HG03159 (cell line): ENCODE measurements around the gene SART3.
"Not testable (repeated sequence)": the region's sequence is repeated elsewhere in the genome, so short reads cannot be mapped to it uniquely, and the experiment has no call there.

Experiments used
- ATAC-seq: cut with Tn5 transposase; IDR thresholded peaks from one replicate; pipeline ENCODE4 v1.9.1; 2021; ENCODE audit warnings: mild to moderate bottlenecking, moderate library complexity; ENCODE audit not compliant: unreplicated experiment

Gene SART3

DNA sequence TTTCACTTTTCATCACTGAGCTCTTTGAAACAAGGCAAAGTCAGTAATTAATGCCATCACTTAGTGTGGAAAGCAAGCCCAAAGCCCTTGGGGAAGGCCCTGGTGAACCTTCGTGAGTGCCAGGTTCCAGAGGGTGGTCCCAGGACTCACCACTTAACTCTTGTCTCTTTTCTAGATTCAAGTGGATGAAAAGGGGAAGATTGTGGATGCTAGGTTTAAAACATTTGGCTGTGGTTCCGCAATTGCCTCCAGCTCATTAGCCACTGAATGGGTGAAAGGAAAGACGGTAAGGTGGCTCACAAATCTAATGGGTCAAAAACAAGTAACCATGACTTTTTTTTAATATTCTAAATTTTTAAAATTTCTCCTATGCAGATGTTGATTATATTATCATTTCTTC lies 4.2 kb upstream of the SART3 start:
- ATAC-seq, result no peak

DNA sequence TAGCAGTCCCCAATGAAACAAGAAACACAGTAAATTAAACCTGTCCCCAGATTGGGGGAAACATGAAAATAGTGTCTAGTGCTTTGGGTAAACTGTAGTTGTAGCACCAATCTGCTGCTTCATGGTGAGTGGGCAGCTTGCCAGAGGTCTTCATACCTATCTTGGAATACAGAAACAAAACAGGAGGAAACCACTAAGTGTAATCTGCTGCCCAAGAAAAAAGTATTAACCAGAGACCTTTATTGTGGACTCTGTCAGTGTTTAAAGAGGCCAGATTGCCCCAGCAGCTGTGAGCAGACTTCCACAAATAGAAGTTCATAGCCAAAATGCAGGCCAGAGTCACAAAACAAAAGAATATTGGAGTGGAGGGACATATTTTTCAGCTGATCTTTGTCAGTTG lies 3.8 kb upstream of the SART3 start:
- ATAC-seq, result no peak

DNA sequence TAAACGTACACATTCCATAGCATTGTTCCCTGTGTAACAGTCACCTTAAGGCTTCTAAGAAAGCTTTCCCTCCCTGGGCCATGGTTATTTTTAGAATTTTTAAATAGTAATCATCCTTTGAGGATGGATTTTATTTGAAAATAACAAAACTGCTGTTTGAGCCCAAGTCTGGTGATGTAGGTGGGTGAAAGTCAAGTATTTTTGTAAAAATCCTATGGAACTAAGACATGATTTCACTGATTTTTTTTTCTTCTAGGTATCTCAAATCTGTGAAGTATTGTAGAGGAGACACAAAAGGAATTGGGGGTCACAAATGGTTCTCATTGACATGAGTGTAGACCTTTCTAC lies 2.8 kb upstream of the SART3 start:
- no peak for ATAC-seq

DNA sequence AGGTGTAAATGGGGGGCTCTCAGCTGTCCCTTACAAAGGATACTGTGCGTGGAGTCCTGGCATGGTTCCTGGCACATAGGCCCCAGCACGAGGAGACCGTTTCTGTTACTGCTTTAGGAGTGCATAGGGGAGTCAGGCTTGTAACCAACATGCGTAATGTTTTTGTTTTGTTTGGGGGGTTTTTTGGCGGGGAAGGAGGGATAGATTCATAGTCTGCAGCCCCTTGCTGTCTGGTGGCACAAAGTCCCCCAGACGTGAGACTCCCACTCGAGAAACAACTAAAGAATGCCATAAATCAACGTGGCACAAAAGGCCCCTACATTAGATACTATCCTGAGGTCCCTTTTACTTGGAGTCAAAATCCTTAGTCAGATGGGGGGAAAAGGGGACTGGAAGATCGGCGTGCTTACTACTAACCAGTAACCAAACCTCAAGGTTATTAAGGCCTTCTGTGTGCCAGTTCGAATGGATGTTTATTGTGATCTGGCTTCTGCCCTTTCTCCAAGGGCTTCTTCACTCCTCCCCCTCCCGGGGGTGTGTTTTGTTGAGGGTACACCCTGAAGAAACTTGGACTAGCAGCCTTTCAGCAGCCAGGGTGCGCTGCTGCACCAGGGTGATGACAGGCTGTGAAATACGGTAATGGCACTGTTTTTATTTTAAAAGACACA lies 2.3 kb upstream of the SART3 start:
- peak; percentile 36 for ATAC-seq

DNA sequence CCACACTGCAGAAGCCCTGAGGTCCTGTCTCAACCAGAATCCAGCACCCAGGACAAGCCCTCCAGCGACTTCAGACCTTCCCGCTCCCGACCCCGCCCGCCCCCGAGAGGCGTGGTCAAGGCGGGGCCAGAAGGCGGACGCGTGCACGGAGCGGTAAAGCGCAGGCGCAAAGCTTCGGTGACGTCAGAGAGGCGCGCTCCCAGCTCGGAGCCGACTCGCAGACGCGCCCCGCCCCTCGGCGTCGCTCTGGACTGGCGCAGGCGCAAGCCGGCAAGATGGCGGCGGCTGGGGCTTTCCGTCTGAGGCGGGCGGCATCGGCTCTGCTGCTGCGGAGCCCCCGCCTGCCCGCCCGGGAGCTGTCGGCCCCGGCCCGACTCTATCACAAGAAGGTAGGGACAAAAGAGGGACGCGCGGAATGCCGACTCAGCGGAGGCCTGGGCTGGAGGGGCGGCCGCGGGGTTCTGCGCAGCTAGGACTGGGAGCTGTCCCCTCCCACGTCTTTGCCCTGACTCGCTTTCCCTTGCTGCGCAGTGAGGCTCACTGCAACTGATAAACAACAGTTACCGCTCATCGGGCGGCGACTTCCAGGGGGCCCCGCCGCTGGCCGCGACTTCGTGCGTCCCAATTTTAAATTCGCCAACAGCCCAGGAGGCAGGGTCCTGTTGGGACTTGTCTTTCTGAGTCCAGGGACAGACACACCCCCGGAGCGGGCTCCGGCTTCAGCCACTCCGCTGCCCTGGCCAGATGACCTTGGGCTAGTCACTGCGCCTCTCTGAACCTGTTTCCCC lies 1.6 kb upstream of the SART3 start, which contains the start of gene ISCU:
ISCU (plus strand) TSS at position 249 of the 788 bp plus-strand sequence; CDS start at position 276, 27 bp downstream.
- peak; percentile 59 for ATAC-seq

DNA sequence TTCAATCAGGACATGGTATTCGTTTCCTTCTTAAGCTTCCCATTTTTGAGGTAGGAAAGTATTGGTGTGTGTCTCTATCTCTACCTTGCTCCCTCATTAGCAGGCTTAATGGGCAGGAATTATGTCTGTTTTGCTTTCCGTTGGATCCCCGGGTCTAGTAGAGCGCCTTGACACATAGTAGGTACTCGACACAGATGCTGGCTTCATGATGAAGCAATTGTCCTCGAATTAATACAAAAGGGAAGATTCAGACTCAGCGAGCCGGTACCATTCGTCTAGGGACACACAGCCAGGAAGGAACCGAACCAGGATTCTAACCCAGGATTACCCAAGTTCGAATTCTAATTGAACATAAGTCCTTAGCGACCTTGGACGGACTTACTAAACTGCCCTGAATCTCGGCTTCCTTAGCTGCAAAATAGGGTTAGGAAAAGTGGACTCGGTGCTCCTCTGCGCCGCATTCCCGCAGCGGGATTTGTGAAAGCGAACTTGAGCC lies 927 bp upstream of the SART3 start:
- no peak for ATAC-seq

DNA sequence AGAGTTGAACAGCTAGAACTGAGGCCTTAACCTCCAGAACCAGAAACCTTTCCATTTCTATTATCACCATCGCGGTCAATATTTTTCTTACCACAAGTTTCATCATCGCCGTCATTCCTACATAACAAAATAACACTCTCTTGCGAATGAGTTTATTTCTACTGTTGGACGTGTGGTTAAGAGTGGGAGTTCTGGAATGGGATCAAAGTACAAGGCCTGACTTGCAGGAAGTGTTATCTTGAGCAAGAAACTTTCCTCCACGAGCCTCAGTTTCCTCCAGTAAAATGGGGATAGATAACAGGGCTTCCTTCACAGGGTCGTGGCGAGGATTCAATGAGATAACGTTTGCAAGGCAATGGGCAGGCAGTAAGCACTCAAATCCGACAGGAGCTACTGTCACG lies 652 bp downstream of the SART3 start:
- no peak for ATAC-seq

DNA sequence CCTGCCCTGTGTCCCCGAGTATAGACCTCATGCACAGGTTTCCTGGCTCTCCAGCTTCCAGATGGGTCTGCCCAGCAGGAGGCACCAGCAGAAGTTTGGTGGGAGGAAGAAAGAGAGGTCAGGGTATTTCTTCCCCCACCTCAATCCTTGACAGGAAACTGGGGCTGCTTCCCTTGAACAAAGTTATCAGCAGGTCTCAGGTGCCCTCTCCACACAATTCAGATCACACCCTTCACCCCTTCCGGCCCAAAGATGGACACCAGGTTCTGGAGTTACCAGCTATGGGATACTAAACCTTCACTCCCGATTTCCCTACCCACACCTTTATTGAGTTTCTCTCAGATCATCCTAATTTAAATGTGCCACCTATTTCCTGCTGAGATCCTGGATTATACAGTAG lies 1.2 kb downstream of the SART3 start:
- ATAC-seq, result no peak

DNA sequence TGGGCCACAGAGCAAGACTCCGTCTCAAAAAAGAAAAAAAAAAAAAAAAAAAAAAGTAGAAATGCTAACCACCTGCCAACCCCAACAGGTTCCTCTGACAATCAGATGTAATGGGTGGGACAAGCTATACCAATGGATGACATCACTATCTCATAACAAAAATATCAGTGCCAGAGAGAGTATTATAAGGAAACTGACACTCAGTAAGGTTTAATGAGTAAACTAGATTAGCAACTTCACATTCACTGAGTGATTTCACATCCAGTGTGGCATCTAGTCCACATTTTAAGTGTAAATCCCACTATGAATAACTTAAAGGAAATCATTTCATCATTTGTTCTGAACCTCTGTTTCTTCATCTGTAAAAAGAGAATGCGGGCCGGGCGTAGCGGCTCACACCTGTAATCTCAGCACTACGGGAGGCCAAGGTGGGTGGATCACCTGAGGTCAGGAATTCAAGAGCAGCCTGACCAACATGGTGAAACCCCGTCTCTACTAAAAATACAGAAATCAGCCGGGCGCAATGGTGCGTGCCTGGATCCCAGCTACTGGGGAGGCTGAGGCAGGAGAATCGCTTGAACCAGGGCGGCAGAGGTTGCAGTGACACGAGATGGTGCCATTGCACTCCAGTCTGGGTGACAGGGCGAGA lies 1.8 kb downstream of the SART3 start:
- ATAC-seq, result no peak

DNA sequence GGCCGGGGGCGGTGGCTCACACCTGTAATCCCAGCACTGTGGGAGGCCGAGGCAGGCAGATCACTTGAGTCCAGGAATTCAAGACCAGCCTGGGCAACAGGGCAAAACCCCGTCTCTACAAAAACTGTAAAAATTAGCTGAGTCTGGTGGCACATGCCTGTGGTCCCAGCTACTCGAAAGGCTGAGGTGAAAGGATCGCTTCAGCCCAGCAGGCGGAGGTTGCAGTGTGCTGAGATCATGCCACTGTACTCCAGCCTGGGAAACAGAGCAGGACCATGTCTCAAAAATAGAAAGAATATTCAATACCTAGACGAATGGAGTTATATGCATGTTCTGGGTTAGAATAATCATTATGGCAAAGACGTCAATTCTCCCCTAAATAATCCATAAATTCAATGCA lies 5.6 kb downstream of the SART3 start:
- not testable (repeated sequence) for ATAC-seq

DNA sequence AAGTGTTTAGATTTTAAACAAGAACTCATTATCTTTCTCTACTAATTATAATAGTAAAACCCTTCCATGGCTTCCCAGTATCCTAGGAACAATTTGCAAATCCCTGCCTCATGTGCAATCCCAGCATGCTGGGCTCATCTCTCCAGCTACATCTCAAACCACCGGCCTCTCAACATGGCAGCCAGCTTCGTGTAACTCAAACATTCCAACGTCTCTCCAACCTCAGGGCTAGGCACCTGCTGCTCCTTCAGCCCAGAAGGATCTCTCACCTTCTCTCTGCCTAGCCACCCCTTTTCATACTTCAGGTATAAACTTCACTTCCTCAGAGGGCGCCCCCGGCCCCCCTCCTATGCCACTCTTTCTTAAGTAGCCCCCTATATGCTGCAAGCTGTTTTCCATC lies 7.2 kb downstream of the SART3 start:
- ATAC-seq, result no peak

DNA sequence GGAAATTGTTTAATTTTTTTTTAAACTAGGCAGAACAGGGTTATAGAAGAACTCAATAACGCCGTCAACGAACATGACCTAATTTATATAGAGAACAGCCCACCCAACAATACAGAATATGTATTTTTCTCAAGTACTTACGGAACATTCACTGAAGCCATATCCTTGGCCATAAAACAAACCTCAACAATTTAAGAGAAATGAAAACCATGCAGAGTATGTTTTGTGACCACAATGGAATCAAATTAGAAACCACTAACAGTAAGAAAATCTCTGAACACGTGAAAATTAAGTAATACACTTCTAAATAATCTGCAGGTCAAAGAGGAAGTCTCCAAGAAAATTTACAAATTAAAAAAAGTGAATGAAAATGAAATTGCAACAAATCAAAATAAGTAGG lies 9.4 kb downstream of the SART3 start:
- ATAC-seq, result no peak

DNA sequence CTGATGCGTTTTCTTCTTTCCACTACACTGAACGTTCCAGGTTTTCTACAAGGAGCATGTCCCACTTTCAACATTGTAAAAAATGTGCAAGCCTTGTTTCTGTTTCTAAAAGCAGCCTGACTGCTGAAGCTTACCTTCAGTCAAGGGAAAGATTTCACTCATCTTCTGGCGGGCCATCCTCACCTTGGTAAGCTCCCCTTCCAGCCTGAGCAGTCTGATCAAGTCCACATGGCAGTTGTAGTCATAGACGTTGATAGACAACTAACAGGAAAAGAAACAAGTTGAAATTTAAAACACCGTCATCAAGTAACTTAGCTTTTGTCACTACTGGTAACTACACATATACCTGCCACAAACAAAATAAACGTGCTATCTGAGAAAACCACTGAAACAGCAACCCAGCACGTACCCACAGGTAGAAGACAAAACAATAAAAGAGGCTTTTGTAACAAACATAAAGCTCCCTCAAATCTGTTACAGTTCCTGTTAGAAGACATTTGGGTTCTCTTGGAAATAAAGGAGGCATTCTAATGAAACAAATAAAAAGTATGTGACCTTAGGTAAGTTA lies 11.9 kb downstream of the SART3 start:
- ATAC-seq, result no peak

DNA sequence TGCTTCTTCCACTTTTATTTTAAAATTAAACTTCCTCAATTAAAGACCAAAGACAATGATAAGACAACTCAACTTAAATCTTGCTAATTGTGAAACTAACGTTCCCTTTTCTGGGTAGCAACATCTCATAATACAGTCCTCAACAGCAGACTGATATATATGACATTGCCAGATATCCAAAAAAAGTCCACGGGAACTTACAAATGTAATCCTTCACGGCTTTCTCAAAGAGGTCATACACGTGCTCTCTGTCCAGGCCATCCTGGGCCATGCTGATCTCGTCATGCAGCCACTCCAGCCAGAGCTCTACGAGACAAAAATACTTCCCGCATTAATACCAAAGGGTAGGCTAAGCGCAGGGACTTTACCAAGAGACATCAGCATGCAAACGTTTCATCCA lies 13.3 kb downstream of the SART3 start:
- no peak for ATAC-seq

DNA sequence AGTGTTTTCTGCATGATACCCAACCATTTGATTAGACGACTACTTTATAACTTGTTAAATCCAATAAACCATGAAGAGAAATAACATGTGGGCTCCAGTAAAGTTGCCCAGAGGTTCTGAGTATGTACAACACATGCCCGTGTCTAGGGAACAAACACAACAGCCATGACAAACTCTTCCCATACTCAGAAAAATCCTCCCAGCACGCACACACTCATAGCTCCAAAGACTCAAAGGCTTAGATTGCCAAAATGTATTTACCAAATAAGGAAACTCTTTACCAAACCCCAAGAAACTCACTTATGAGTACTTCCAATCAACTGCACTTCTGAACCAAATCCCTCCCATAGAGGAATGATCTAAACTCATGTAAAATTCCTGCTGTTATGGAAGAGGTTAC lies 17.3 kb downstream of the SART3 start:
- ATAC-seq, result no peak

DNA sequence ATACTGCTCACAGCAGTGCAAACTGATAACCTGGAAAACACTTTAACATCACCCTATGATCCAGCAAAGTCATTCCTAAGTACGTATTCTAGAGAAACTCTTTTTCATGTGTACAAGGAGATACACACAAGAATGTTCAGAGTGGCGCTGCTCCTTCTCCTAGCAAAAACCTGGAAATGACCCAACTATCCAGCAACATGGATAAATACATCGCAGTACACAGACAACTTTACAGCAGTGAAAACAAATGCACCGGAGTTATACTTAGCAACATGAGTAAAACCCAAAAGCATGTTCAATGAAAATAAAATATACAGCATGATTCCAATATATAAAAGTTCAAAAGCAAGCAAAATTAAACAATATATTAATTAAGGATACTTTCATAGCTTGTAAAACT lies 18.7 kb downstream of the SART3 start:
- no peak for ATAC-seq

DNA sequence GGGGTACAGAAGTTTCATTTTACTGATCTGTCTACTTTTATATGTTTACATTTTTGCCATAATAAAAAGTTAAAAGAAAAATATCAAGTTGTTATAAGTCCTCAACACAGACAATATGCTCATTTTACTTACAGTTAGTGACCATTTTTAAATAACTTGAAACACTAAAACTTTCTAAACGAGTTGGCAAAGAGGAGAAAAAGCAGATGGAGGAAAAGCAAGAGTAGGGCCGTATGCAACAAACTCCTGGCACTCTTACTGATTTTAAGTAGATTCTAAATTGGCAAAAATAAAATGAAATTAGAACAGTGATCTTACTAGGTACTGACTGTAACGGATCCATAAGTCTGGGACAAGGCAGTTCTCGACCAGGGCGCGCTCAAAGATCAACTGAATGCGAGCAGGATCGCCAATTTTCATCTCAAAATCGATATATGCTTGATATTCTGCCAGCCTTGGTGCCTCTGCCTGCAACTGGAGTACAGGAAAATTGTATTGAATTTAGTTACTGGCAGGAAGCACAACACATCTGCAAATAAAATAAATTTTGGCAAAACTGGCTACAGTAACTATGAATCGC lies 22.3 kb downstream of the SART3 start:
- no peak for ATAC-seq

DNA sequence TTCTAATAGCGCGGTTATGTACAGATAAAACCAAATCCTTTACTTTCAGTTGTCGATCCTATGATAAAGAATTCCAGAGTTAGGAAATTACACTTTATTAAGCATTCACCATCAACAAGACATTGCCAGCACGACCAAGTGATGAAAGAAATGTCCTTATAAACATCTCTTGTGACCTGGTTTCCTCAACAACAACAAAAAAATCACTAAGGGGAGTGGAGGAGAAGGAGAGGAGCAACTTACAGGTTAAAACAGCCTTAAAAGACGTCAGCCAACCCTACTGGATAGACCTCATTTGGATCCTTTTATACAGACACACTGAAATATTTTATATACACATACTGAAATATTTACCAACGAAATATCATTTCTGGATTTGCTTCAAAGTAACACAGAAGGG lies 22.8 kb downstream of the SART3 start:
- no peak for ATAC-seq

DNA sequence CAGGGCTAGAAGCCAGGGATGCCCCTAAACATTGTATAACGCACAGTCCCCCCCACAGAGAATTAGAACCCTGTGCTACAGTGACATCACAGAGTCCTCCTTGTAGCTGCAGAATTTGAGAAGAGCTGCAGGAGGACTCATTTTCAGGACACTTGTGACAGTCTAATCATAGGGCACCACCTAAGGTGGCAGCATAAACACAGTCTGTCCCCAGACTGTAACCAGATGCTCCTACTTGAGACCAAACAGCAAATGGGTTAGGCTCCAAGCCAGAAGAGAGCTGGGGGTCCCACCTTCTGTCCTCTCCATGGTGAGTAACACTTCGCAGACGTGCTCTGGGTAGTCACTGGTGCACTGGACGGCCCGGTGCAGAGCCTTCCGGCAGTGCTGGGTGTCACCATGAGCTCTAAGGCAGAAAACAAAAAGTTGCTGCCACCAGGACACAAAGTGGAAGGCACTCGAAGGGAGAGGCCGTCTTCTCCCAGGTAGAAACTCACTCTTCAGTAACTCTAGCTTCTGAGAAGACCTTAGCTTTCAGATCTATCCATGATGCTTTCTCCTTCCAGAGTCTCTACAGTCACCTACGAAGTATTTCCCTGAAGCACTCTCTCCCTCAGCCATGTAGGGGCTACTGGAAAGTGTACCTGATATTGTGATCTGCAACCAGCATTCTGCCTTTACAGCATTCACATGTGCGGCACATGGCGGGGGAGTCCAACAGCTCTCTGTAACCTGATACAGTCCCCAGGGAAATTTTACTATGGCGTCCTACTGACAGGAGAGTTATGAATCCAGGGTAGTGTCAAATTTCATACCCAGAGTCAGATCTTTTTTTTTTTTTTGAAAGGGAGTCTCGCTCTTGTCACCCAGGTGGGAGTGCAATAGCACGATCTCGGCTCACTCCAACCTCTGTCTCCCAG lies 28.8 kb downstream of the SART3 start:
- no peak for ATAC-seq

DNA sequence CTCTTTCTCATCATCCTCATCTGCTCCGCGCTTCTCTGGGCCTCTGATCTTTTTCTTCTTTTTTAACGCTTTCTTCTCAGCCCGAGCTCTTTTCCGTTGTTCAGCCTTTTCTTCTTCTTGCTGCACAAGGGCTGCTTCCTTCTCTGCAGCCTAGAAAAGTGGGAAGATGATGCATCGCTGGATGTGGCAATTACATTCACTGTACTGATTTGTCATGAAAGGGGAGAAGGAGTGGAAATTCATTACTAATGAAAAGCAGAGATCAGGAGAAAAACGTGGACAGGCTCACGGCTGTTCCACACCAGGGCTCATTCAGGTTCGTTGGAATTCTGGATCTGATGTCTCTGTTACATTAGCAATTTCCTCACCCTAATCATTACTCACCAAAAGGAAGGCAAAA lies 30.8 kb downstream of the SART3 start:
- no peak for ATAC-seq
